ENCODE data around the gene FSCB.

DNA sequence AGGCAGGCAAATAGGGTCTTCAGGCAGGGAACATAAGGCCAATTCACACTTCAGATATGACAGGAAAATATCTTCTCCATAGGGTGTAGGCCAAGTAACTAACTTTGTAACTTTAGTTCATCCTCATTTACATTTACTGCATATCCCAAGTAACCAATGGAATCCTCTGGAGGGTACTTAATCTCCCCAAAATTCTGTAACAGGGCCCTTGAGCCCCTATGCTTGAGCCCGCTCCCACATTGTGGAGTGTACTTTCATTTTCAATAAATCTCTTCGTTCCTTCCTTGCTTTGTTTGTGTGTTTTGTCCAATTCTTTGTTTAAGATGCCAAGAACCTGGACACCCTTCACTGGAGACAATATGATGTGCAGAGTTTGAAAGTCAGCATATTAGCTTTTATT, 45.3 kb downstream of the FSCB start:
- TF ChIP-seq CTCF (IDR thresholded peaks at IDR 0.05; ENCODE audit: low read depth, low read length, poor library complexity, severe bottlenecking) (no peak), EZH2phosphoT487 (IDR thresholded peaks at IDR 0.05; ENCODE audit: borderline replicate concordance, low read length) (no peak)
